GM19193 (cell line): ENCODE data around the gene PAK5.

Experiments
- POLR2A ChIP-seq: IDR thresholded peaks from 4 replicates; pipeline ENCODE4 v1.6.1; 2011; ENCODE audit not compliant: insufficient read depth, insufficient read length; ENCODE audit errors: extremely low read depth

Gene PAK5

DNA sequence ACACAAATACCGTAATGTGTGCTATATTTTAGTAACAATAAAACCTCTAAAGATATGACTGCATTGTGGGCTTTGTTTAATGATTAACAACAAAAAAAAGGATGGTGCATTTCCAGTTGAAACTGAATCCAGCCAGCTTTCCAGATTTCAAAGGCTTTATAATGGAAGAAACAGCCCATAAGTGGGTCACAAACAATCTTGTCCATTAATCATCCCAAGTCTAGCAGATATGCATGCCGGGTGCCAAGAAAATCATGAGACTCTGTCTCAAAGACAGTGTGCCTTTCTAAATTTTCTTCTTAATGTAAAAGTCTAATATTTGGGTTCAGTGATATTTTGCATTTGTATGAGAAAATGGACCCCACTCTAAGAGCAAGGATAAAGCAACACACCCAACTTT, 345.1 kb downstream of the PAK5 start:
- TF ChIP-seq POLR2A = no peak

- no peak for TF ChIP-seq POLR2A
These were observed 346.8 kb downstream of the PAK5 start for GRCh38 chr20:9492067-9492466.

DNA sequence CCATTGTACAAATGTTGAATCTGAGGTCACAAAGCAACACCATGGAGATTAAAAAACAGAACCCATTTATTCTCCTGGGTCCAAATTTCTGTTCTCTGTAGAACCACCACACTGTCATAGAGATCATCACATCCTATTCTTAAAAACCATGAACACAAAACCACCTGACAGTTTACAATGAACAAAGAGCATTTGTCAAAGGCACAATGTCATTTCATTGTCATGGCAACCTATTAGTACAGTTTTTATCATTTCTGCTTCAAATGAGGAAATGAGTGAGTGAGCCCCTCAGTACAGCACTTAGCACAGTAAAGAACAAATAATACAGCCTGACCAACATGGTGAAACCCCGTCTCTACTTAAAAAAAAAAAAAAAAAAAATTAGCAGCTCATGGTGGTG, 347.6 kb downstream of the PAK5 start:
- no peak for TF ChIP-seq POLR2A

- TF ChIP-seq POLR2A = no peak
These were observed 348.2 kb downstream of the PAK5 start for GRCh38 chr20:9490631-9491030.

DNA sequence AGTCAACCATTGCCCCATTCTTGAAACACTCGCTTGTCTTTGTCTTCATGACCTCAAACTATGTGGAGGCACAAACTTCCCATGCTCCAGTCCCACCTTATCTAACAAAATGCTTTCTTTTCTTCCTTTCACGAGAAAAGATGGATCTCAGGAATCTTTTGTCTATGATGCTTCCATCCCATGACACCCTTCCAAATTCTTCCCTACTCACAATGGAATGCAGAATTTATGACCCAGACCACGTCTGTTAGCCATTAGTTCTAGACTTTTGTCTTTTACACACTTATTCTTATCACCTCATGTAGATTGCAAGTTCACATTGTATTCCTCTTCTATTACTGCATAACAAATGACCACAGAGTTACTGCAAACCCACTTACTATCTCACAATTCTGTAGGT, 348.7 kb downstream of the PAK5 start:
- TF ChIP-seq POLR2A = no peak

DNA sequence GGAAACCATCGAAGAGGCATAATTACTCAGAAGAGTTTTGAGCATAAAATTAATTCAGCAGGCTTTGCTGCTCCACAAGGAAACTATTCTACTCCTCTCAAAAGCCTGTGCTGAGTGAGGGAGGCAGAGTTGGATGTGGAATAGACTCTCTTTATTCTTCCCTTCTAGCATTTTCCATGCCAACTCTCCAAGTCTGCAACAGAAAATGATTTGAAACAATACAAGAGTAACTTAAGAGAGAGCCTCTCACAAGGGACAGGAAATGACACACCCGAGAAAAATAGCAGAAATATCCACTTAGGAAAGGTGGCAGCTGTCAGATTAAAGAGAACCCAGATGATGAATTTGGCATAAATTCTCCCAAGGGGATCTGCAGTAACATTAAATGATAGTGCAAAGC, 350.8 kb downstream of the PAK5 start:
- no peak for TF ChIP-seq POLR2A
